IPS DF 4.7 (cell line): ENCODE measurements around the gene EMC7.

Experiments used
- DNase-seq: peaks from one replicate; pipeline ENCODE4 v3.0.0-alpha.2; 2013; ENCODE audit warnings: low spot score; ENCODE audit errors: extremely low read depth

EMC7 gene

GRCh38 chr15:34038871-34039789 lies 62.5 kb downstream of the EMC7 start, which contains the start of gene AVEN:
Gene AVEN (minus strand): TSS chr15:34039204. CDS start chr15:34039046, 158 bp downstream.
- DNase-seq = no peak

GRCh38 chr15:34038023-34038870 lies 63.4 kb downstream of the EMC7 start:
- no peak for DNase-seq
